ENCODE results near the gene SYK. TPM values are rescaled to one million over a fixed set of nuclear protein-coding genes. Genes with fewer than 3 reads are reported as not detected.

Gene SYK
- total RNA-seq, 4 donors from 2014 or later: 10.2 to 72.4 (median 25.9) TPM

DNA sequence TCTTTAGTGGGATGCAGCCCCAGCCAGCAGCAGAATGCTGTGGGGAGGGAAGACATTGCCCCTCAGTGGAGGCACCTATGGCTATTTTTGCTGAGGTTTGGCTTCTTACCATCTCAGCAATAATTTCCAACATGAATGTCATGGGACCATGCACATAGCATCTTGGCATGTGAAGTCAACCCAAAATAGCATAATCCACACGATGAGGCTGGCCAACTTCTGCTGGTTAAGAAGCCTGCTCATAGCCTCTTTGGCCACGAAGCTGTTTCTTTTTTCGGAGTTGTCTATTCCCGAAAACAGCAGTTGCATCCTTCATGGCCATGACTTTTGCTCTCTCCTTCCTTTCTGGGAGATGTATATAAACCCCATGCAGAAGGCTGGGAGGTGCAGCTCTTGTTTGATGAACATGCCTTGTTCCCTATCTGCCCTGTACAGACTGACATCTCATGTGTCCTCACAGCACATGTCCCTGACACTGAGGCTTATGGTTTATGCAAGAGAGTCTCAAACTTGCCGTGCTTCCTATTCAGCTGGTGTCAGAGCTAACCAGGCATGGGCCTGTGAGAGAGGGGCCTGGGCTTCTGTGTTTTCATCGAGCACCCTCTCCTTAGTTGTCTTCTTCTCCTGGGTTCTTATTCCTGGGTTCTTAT, 45.3 kb downstream of the SYK start:
- TF ChIP-seq, protein P1, sequence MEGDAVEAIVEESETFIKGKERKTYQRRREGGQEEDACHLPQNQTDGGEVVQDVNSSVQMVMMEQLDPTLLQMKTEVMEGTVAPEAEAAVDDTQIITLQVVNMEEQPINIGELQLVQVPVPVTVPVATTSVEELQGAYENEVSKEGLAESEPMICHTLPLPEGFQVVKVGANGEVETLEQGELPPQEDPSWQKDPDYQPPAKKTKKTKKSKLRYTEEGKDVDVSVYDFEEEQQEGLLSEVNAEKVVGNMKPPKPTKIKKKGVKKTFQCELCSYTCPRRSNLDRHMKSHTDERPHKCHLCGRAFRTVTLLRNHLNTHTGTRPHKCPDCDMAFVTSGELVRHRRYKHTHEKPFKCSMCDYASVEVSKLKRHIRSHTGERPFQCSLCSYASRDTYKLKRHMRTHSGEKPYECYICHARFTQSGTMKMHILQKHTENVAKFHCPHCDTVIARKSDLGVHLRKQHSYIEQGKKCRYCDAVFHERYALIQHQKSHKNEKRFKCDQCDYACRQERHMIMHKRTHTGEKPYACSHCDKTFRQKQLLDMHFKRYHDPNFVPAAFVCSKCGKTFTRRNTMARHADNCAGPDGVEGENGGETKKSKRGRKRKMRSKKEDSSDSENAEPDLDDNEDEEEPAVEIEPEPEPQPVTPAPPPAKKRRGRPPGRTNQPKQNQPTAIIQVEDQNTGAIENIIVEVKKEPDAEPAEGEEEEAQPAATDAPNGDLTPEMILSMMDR (IDR thresholded peaks at IDR 0.05; ENCODE audit: low read depth): no peak

- TF ChIP-seq, protein P1 (IDR thresholded peaks at IDR 0.05; ENCODE audit: low read depth): no peak
Measured at GRCh38 chr9:90847971-90848370, 46.4 kb downstream of the SYK start.

- TF ChIP-seq, protein P1 (IDR thresholded peaks at IDR 0.05; ENCODE audit: low read depth): no peak
Measured at GRCh38 chr9:90848866-90849265, 47.2 kb downstream of the SYK start.

GRCh38 chr9:90851444-90851843, 49.8 kb downstream of the SYK start:
- TF ChIP-seq, protein P1 (IDR thresholded peaks at IDR 0.05; ENCODE audit: low read depth): no peak

DNA sequence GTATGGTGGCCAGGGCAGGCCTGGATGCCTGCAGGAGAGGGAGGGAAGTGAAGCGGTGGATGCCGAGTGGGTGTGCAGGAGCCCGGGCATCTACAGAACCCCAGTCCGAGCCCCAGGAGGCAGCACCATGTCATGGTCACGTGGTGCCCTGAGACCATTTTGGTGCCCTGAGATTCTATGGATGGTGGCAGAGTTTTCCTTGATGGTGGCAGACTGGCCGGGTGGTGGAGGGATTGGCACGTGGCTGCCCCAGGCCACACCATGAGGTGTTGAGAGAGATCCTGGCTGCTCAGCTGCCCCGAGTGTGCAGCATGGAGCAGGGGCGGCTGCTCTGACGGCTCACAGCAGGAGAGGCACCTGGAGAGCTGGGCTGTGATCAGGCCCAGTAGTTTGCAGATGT, 52.3 kb downstream of the SYK start:
- TF ChIP-seq, protein P1 (IDR thresholded peaks at IDR 0.05; ENCODE audit: low read depth): no peak

DNA sequence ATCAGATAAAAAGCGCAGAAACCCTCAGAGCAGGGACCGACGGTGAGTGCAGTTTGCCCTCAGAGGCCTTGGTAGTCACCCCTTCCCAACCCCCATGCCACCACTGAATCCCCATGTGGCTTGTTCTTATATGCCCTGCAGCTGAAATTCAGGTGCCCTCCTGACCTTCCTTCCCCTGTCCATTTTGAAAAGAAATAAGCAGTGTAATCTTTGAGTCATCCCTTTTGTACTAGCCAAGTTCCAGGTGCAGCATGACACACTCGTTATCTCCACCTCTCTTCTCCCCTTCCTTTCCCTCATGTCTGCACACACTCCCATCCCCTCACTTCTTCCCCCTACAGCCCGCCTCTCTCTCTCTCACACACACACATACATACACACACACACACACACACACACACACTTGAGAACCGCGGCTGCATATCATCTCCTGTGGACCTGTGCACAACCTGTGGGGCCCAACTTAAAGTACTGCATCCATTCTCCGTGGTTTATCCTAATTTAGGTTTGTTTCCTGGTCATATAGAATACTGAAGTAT, 53.1 kb downstream of the SYK start:
- TF ChIP-seq, protein P1 (IDR thresholded peaks at IDR 0.05; ENCODE audit: low read depth): no peak

DNA sequence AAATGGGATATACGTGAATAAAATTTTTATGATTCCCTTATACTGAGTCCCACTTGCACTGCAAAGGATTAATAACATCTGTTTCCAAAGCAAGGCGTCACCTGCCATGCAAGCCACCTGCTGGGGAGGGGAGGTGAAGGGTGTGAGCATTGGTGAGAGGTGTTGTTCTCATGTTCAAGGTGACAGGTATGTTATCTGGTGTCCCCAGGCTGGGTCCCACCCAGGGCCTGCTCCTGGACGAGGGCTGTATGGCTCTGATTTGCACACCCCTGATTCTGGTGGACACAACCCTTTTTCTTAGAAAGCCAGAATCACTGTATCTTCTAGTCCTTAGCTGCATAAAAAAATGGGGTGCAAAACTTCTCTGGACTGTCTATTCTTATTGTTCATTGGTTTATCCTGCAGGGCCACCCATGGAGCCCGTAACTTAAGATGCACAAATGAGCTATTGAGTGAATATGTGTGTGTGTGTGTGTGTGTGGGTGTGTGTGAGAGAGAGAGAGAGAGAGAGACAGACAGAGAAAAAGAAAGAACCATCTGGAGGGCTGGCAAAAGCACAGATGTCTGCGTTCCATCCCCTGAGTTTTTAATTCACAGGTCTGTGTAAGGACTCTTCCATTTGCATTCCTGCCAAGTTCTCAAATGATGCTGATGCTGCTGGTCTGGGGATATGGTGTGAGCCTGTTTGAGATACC, 53.7 kb downstream of the SYK start:
- TF ChIP-seq, protein P1 (IDR thresholded peaks at IDR 0.05; ENCODE audit: low read depth): no peak
